Loucy (cell line): Measurements from ENCODE around the gene HBD.

ENCODE experiments used
- EZH2phosphoT487 ChIP-seq: fragments of 200-600 bp; IDR thresholded peaks from 2 replicates; pipeline ENCODE4 v1.6.1; 2018; ENCODE audit warnings: antibody characterized with exemption, mild to moderate bottlenecking, moderate library complexity, borderline replicate concordance
- TF ChIP-seq, protein P1 (sequence below): fragments of 200-600 bp; sonication (generic); conservative IDR thresholded peaks from 2 replicates; pipeline ENCODE4 v1.5.1; 2014; ENCODE audit warnings: mild to moderate bottlenecking, antibody characterized with exemption, low read length

- TF ChIP-seq, protein P1, sequence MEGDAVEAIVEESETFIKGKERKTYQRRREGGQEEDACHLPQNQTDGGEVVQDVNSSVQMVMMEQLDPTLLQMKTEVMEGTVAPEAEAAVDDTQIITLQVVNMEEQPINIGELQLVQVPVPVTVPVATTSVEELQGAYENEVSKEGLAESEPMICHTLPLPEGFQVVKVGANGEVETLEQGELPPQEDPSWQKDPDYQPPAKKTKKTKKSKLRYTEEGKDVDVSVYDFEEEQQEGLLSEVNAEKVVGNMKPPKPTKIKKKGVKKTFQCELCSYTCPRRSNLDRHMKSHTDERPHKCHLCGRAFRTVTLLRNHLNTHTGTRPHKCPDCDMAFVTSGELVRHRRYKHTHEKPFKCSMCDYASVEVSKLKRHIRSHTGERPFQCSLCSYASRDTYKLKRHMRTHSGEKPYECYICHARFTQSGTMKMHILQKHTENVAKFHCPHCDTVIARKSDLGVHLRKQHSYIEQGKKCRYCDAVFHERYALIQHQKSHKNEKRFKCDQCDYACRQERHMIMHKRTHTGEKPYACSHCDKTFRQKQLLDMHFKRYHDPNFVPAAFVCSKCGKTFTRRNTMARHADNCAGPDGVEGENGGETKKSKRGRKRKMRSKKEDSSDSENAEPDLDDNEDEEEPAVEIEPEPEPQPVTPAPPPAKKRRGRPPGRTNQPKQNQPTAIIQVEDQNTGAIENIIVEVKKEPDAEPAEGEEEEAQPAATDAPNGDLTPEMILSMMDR, result no peak
- TF ChIP-seq EZH2phosphoT487, result no peak
These were observed 6.2 kb downstream of the HBD start for GRCh38 chr11:5228124-5228523.
